MCF 10A (cell line): Measurements from ENCODE around the gene F2R. TPM values are rescaled to one million over a fixed set of nuclear protein-coding genes. Genes with fewer than 3 reads are reported as not detected.
A peak's percentile ranks its signal among the peaks of the same experiment; 100 is the strongest.

ENCODE experiments used
- BruUV-seq: library from RNA; stranded (reverse); fragments of 400-500 nt; replicated peaks from 2 replicates; lab custom pipeline; 2021; lab: Mats Ljungman, UMichigan
- CTCF ChIA-PET: fragments of 300-600 bp; sonication (Branson Sonifier 250); formaldehyde crosslinking; extraction: SDS; loops from one replicate; lab custom pipeline; 2021; ENCODE audit warnings: antibody characterized with exemption, inconsistent platforms; lab: Yijun Ruan, JAX
- POLR2A ChIA-PET: fragments of 300-600, 350-650 bp; sonication (Branson Sonifier 250); formaldehyde crosslinking; extraction: SDS; loops from one replicate; lab custom pipeline; 2020; ENCODE audit warnings: antibody characterized with exemption, inconsistent platforms; lab: Yijun Ruan, JAX
- DNase-seq: peaks from one replicate; pipeline ENCODE4 v3.0.0-alpha.2; 2018; ENCODE audit not compliant: unreplicated experiment
- H3K27ac Mint-ChIP-seq: one replicate; pipeline ENCODE4 v1.8.0; 2022; ENCODE audit warnings: mild to moderate bottlenecking, low read depth, mixed read lengths; ENCODE audit not compliant: unreplicated experiment
- H3K27me3 Mint-ChIP-seq: one replicate; pipeline ENCODE4 v1.8.0; 2022; ENCODE audit warnings: mixed read lengths; ENCODE audit not compliant: insufficient read depth, unreplicated experiment
- H3K36me3 Mint-ChIP-seq: one replicate; pipeline ENCODE4 v1.8.0; 2022; ENCODE audit warnings: mild to moderate bottlenecking, moderate library complexity, mixed read lengths; ENCODE audit not compliant: insufficient read depth, unreplicated experiment
- H3K4me1 Mint-ChIP-seq: one replicate; pipeline ENCODE4 v1.8.0; 2022; ENCODE audit warnings: mixed read lengths; ENCODE audit not compliant: insufficient read depth, unreplicated experiment
- H3K4me3 Mint-ChIP-seq: one replicate; pipeline ENCODE4 v1.8.0; 2022; ENCODE audit warnings: mild to moderate bottlenecking, moderate library complexity, mixed read lengths; ENCODE audit not compliant: unreplicated experiment
- H3K9me3 Mint-ChIP-seq: one replicate; pipeline ENCODE4 v1.8.0; 2022; ENCODE audit warnings: mixed read lengths; ENCODE audit not compliant: unreplicated experiment
- CTCF ChIP-seq: fragments of 200-600 bp; IDR thresholded peaks from one replicate; pipeline ENCODE4 v1.8.0; 2022; ENCODE audit warnings: antibody characterized with exemption, mild to moderate bottlenecking; ENCODE audit not compliant: unreplicated experiment
- intact Hi-C: fragments of 100-400 bp; cut with micrococcal nuclease; formaldehyde crosslinking; loops from 2 replicates; pipeline ENCODE4 v1.14.1; 2022
- total RNA-seq: library from RNA; stranded (reverse); gene quantifications from 2 replicates; pipeline ENCODE4 v1.2.3, GENCODE V29; 2022

The F2R gene
- total RNA-seq, 1 experiment from 2014 or later: 17.6 TPM

DNA sequence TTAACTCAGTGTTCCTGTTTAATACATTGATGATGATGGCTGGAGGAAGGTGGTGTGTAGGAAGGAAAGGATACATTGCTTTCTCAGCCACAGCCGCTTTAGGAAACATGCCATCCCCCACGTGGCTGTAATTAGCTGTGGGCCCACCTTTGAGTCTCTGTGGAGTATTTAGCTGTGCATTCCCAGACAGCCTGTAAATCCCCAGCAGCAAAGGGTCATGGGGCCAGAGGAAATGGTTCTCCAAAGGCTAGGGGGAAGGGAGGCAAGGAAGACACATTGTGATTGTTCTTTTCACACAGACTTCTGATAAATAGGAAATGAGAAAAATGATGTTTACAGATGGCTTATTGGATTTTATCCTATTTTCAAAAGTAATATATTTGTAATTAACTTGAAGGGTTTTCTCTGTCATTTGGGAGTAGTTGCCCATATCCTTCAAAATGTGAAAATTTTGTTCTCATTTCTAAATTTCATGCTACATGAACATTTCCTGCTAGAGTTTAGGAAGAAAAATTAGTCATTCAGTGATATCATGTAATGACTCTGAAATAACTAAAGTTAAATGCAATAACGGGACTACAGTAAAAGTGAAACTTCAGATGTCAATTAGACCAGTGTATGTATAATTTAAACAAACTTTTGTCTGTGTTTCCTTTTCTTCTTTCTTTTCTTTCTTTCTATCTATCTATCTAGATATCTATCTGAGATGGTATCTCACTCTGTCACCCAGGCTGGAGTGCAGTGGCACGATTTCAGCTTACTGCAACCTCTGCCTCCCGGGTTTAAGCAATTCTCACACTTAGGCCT is 24.3 kb upstream of the F2R start:
- DNase-seq: no peak
- Mint-ChIP-seq H3K9me3 (no peaks in the 10 kb centered on the region), H3K27me3 (no peaks in the 10 kb centered on the region), H3K36me3 (no peaks in the 10 kb centered on the region), H3K27ac (peak overlapping the region; percentile 81), H3K4me3 (no peak overlapping the region), H3K4me1 (peaks cover 25% of the 10 kb centered on the region)
- CTCF ChIA-PET: interaction anchor here (0.6 to 1.0 kb wide), 5 partner anchors 9 to 298 kb away, joined by 3 to 4 read pairs (median 3); no protein-coding TSS in a partner anchor
- POLR2A ChIA-PET: interaction anchor here (3.1 kb wide), 1 partner anchor 10 kb away, joined by 11 read pairs; no protein-coding TSS in a partner anchor
- BruUV-seq: no TSS peak
- TF ChIP-seq CTCF: no peak
- intact Hi-C loops: no loop called here

- Mint-ChIP-seq H3K4me1 (peaks cover 25% of the 10 kb centered on the region), H3K27me3 (no peaks in the 10 kb centered on the region), H3K27ac (peak overlapping the region; percentile 81), H3K36me3 (no peaks in the 10 kb centered on the region), H3K9me3 (no peaks in the 10 kb centered on the region), H3K4me3 (no peak overlapping the region)
- ChIA-PET CTCF (interaction anchor here (0.6 to 1.0 kb wide), 4 partner anchors 9 to 265 kb away, joined by 3 to 4 read pairs (median 3); no protein-coding TSS in a partner anchor), POLR2A (interaction anchor here (3.1 kb wide), 1 partner anchor 9 kb away, joined by 11 read pairs; no protein-coding TSS in a partner anchor)
- TF ChIP-seq CTCF: no peak
- intact Hi-C loops: no loop called here
- no peak for DNase-seq
- BruUV-seq: no TSS peak
These were observed 23.7 kb upstream of the F2R start for GRCh38 chr5:76692274-76692540.

DNA sequence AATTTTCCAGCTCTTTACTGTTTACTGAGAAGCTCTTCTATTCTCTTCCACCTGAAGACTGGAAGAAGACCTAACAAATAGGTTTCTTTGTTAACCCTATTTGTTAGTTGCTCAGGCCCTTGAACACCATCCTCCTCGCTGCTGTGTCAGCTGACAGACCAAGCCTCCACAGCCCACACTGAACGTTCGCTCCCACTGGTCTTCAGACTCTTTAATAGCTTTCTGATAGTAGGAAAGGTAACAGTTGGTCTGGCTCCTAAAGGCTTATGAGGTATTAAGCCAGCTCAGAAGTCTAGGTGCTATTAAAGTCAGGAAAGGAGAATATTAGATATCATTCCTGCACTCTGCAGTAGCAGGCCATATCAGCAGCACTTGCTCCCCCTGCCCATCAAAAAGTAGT is 23.3 kb upstream of the F2R start:
- no peak for DNase-seq
- no peak for TF ChIP-seq CTCF
- Mint-ChIP-seq H3K27ac (peak overlapping the region; percentile 81), H3K27me3 (no peaks in the 10 kb centered on the region), H3K4me1 (peaks cover 25% of the 10 kb centered on the region), H3K36me3 (no peaks in the 10 kb centered on the region), H3K4me3 (no peak overlapping the region), H3K9me3 (no peaks in the 10 kb centered on the region)
- ChIA-PET CTCF (interaction anchor here (0.6 to 1.0 kb wide), 3 partner anchors 8 to 265 kb away, joined by 3 to 4 read pairs (median 3); no protein-coding TSS in a partner anchor), POLR2A (interaction anchor here (1.0 to 3.1 kb wide), 2 partner anchors 9 to 127 kb away, joined by 3 to 11 read pairs; partner anchors contain the start of gene F2RL1)
- no TSS peak for BruUV-seq
- intact Hi-C loops: no loop called here

GRCh38 chr5:76693141-76693540 is 22.8 kb upstream of the F2R start:
- no peak for DNase-seq
- H3K4me3 Mint-ChIP-seq: no peak overlapping the region
- no peaks in the 10 kb centered on the region for H3K36me3 Mint-ChIP-seq
- no TSS peak for BruUV-seq
- H3K9me3 Mint-ChIP-seq: no peaks in the 10 kb centered on the region
- H3K27ac Mint-ChIP-seq: no peak overlapping the region
- POLR2A ChIA-PET: interaction anchor here (0.9 to 3.1 kb wide), 6 partner anchors 8 to 126 kb away, joined by 3 to 11 read pairs (median 3); partner anchors contain the start of gene F2RL1
- no peak for TF ChIP-seq CTCF
- CTCF ChIA-PET: interaction anchor here (1.0 kb wide), 2 partner anchors 8 to 92 kb away, joined by 3 to 4 read pairs; no protein-coding TSS in a partner anchor
- intact Hi-C loops: no loop called here
- no peaks in the 10 kb centered on the region for H3K27me3 Mint-ChIP-seq
- peaks cover 25% of the 10 kb centered on the region for H3K4me1 Mint-ChIP-seq
